Activated T-cell treated with anti-CD3 and anti-CD28 coated beads for 24 hours (primary cell): Measurements from ENCODE around the gene NIM1K.
"Not testable (repeated sequence)": the region's sequence is repeated elsewhere in the genome, so short reads cannot be mapped to it uniquely, and the experiment has no call there.

ENCODE experiments used
- DNase-seq: peaks from one replicate; pipeline ENCODE4 v3.0.0-alpha.2; 2020; ENCODE audit warnings: low read depth

Gene NIM1K

DNA sequence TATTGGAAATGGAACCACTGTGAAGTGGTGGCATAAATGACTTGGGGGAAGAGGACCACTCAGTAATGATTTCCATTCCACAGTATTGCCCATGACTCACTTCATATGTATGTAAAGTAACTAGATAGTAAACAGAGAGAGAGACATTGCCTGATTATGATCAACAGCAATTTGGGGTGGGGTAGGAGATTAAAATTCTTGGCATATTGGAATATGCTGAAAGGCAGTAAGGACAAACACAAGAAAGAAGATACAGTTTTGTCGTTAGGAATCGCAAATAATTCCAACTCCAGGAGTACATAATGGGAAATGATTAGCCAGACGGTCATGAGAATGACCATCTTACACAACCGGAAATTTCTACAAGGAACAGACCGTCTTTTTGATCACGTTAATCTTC lies 122.7 kb downstream of the NIM1K start:
- DNase-seq = no peak

DNA sequence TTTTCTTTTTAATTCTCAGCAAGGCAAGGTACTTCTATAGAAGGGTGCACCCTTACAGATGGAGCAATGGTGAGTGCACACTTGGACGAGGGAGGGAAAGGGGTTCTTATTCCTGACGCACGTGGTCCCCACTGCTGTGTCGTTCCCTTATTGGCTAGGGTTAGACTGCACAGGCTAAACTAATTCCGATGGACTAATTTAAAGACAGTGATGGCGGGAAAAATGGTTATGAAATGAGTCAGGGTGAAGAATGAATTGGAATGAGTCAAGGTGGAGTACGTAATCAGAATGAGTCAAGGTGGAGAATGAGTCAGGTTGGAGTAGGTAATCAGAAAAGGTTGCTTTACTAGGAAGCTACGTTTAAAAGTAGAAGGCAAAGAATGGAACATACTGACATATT lies 123.2 kb downstream of the NIM1K start:
- peak; percentile 31 for DNase-seq

DNA sequence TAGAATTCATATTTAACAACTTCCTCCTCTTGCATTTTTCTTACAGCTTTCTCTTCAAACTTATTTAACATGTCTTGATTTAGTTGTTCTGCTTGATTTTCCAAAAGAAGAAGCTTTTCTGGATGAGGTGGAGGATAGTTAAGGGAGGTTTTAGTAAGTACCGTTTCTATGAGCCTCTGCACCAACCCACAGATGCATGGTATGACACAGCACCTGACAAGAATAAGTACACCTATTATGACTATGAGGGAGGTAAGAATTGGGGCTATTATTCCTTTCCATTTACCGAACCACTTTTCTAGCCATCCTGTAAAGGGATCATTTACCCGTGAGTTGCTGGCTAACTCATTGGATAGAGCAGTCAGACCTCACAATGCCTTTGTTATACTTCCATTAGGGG lies 123.7 kb downstream of the NIM1K start:
- DNase-seq = no peak

DNA sequence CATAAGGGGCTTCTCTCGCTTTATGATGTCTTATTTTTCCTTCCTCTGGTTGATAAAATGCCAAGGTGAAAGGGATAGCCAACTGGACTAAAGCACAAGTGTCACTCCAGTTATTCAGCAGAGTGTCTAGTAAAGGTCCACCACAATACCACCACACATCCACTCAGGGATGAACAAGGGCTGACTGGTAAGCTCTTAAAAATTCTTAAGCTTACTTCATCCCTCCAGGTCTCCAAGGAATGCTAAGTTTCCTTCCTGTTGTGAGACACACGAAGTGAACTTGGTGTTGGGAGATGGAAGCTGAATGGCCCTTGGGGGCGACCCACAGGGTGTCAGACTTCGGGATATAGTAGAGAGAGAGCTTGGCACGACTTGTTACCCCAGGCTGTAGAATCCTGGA lies 124.4 kb downstream of the NIM1K start:
- no peak for DNase-seq

DNA sequence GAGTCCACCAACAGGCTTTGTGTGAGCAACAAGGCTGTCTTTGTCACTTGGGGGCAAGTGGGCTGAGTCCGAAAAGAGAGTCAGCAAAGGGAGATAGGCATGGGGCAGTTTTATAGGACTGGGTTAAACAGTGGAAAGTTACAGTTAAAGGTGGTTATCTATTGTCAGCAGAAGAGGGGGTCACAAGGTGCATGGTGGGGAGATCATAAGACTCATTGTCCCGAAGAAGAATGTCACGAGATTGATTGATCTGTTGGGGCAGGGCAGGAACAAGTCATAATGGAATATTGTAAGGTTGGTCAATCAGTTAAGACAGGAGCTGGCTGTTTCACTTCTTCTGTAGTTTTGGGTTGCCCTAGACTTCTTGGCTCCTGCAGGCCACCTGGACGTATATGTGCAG lies 128.8 kb downstream of the NIM1K start:
- no peak for DNase-seq

DNA sequence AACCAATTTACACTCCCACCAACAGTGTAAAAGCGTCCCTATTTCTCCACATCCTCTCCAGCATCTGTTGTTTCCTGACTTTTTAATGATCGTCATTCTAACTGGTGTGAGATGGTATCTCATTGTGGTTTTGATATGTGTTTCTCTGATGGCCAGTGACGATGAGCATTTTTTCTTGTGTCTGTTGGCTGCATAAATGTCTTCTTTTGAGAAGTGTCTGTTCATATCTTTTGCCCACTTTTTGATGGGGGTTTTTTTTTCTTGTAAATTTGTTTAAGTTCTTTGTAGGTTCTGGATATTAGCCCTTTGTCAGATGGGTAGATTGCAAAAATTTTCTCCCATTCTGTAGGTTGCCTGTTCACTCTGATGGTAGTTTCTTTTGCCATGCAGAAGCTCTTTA lies 131.5 kb downstream of the NIM1K start:
- DNase-seq = not testable (repeated sequence)

DNA sequence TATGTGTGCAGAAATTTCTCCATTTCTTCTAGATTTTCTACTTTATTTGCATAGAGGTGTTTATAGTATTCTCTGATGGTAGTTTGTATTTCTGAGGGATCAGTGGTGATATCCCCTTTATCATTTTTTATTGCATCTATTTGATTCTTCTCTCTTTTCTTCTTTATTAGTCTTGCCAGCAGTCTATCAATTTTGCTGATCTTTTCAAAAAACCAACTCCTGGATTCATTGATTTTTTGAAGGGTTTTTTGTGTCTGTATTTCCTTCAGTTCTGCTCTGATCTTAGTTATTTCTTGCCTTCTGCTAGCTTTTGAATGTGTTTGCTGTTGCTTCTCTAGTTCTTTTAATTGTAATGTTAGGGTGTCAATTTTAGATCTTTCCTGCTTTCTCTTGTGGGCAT lies 133.6 kb downstream of the NIM1K start:
- DNase-seq = not testable (repeated sequence)
